ENCODE results near the gene VASN.

GRCh38 chr16:4408323-4408690 lies 36.7 kb downstream of the VASN start:
- TF ChIP-seq SUZ12 (IDR thresholded peaks at IDR 0.05; ENCODE audit: extremely low read depth, insufficient read depth, insufficient read length), result no peak
- TF ChIP-seq YY1 (IDR thresholded peaks at IDR 0.05; ENCODE audit: insufficient read depth, insufficient read length), result no peak
